DMS79 (cell line): Measurements from ENCODE around the gene CATSPERD.
"Not testable (repeated sequence)": the region's sequence is repeated elsewhere in the genome, so short reads cannot be mapped to it uniquely, and the experiment has no call there.

ENCODE experiments used
- DNase-seq: peaks from one replicate; lab custom pipeline; 2025; lab: John Stamatoyannopoulos, UW

CATSPERD gene

DNA sequence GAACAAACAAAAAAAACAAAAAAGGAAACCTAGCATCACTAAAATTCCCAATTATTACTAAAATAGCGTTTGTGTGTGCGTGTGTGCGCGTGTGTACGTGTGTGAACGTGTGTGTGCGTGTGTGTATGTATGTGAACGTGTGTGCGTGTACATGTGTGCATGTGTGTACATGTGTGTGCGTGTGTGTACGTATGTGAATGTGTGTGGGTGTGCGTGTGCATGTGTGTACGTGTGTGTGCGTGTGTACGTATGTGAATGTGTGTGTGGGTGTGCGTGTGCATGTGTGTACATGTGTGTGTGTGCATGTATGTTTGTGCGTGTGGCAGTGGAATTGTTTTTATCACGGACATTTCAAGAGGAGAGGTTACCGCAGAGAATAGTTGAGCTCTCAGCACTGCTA lies 21.6 kb downstream of the CATSPERD start:
- DNase-seq, result no peak

DNA sequence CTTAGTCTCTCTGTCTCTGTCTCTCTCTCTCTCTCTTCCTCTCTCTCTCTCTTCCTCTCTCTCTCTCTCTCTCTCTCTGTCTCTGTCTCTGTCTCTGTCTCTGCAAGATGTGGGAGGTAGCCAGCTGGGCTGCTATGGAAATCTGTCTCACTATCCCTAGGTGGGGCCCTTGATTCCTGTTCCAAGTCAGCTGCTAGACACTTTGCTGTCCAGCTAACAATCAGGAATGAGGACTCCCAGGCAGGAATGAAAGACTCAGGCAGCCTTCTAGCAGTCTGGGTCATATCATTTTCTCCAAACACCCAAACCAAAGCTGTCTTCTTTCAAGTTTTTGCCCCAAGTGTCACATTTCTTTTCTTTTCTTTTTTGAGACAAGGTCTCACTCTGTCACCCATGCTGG lies 23.2 kb downstream of the CATSPERD start:
- no peak for DNase-seq

DNA sequence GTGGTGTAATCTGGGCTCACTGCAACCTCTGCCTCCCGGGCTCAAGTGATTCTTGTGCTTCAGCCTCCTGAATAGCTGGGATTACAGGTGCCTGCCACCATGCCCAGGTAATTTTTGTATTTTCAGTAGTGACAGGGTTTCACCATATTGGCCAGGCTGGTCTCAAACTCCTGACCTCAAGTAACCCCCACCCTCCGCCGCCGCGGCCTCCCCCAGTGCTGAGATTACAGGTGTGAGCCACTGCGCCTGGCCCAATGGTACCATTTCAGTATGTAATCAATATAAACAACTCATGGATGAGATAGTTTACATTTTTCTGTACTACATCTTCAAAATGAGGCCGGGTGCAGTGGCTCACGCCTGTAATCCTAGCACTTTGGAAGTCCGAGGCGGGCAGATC lies 24.6 kb downstream of the CATSPERD start:
- not testable (repeated sequence) for DNase-seq

DNA sequence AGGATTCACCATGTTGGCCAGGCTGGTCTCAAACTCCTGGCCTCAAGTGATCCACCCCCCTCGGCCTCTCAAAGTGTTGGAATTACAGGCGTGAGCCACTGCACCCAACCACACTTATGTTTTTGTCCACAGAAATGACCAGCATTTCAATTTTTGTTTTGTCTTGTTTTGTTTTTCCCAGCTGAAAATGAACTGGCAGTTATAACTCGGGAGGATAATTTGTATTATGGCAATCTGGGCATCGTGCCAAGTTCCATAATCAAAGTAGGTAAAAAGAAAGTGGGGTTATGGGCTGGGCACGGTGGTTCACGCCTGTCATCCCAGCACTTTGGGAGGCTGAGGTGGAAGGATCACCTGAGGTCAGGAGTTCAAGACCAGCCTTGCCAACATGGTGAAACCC lies 28.5 kb downstream of the CATSPERD start:
- not testable (repeated sequence) for DNase-seq

DNA sequence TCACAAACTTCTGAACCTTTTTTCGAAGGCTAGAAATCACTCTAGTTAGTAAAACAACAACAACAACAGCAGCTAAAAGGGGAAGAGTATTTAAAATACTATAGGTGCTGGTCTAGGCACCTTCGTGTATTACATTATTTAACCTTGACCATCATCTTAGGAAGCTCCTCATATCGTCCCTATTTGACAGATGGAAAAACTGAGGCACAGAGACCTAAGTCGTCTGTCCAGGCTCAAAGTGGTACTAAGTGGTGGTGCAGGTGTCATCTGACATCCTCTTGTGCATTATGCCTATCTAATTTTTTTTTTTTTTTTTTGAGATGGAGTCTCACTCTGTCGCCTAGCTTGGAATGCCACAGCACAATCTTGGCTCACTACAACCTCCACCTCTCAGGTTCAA lies 29.1 kb downstream of the CATSPERD start:
- DNase-seq, result no peak

DNA sequence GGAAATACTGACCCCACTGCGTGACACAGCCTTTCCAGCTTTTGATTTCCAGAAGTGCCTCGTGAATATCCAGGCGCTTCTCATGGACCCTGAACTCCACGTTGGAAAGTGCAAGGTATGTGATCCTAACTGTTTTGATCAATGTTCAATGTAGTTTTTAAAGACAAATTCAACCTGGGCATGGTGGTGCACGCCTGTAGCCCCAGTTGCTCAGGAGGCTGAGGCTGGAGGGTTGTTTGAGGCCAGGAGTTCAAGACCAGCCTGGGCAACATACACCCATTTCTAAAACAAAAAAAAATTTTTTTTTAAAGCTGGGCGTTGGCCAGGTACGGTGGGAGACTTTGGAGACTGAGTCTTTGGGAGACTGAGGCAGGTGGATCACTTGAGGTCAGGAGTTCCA lies 31.3 kb downstream of the CATSPERD start:
- no peak for DNase-seq

DNA sequence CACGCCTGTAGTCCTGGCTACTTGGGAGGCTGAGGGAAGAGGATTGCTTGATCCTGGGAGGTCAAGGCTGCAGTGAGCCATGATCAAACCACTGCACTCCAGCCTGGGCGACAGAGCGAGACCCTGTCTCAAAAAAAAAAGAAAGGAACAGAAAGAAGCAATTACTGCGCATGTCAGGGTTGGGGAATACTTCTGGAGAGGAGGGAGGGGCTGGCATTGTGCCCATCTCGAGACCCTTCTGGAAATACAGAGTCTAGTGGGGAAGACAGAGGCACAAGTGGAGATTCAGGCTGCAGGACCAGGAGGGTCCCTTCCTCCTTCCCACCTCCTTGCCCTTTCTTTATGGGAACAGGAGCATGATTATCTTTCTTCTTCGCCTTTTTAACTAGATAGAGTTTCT lies 33.3 kb downstream of the CATSPERD start:
- DNase-seq, result no peak

DNA sequence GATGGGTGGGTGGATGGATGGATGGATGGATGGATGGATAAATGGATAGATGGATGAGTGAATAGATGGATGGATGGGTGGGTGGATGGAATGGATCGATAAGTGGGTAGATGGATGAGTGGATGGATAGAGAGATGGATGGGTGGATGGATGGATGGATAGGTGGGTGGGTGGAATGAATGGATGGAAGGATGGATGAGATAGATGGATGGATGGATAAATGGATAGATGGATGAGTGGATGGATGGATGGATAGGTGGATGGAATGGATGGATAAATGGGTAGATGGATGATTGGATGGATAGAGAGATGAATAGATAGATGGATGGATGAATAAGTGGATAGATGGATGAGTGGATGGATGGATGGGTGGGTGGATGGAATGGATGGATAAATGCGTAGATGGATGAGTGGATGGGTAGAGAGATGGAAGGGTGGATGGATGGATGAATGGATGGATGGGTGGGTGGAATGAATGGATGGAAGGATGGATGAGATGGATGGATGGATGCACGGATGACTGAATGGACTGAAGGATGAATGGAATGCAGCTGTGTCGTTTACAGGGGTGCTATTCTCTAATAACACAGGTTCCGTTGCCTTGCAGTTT lies 42.3 kb downstream of the CATSPERD start:
- no peak for DNase-seq

DNA sequence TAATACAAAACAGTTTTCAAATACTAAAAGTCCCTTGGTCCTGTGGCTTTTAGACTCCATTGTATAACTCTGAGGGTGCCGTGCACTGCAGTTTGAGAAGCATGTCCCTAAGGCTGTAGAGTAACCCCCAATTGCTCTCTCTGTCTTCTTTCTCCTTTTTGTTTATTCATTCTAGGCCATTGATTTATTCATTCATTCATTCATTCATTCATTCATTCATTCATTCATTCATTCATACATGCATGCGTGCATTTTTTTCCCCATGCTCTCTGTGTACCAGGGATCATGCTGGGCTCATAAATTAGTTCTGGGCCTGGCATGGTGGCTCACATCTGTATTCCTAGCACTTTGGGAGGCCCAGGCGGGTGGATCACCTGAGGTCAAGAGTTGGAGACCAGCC lies 44.8 kb downstream of the CATSPERD start:
- DNase-seq, result no peak

DNA sequence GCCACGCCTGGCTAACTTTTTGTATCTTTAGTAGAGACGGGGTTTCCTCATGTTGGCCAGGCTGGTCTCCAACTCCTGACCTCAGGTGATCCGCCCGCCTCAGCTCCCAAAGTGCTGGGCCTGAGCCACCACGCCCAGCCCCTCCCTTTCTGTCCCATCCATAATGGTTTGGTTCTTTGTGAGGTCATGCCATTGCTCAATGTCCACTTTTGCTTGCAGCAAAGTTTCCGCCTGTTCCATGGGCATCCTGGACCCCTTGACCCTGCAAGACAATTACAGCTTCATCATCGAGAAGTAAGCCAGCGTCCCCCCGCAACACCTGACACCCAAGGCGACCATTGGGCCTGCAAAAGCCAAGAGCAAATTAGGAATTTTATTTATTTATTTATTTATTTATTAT lies 47.5 kb downstream of the CATSPERD start:
- DNase-seq, result no peak

DNA sequence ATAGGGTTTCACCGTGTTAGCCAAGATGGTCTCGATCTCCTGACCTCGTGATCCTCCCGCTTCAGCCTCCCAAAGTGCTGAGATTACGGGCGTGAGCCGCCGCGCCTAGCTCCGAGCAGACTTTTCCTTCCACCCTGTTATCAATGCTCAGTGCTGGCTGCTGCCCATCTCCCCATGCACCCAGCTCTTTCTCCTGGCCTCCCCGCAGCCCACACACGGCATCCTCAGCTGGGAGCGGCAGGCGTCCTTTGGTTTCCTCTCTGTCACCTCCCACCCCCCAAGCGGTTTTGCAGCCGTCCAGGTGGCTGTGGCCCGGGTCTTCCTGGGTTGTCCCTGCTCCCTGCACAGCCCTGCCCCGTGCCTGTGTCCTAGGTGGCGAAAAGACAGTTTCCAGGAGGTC lies 52.0 kb downstream of the CATSPERD start:
- DNase-seq, result no peak

DNA sequence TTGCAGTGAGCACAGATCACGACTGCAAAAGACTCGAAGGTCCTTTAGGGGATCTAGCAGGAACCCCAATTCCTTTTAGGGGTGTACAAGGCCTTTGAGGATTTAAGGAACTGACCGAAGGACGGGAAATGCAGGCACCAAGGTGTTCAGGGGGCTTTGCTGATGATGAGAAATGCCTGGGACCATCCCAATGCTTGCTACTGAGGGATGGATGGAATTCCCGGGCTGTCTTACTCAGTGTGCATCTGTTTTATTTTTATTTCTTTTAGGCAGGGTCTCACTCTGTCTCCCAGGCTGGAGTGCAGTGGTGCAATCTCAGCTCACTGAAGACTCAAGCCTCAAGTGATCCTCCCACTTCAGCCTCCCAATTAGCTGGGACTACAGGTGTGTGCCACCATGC lies 52.8 kb downstream of the CATSPERD start:
- DNase-seq, result no peak

DNA sequence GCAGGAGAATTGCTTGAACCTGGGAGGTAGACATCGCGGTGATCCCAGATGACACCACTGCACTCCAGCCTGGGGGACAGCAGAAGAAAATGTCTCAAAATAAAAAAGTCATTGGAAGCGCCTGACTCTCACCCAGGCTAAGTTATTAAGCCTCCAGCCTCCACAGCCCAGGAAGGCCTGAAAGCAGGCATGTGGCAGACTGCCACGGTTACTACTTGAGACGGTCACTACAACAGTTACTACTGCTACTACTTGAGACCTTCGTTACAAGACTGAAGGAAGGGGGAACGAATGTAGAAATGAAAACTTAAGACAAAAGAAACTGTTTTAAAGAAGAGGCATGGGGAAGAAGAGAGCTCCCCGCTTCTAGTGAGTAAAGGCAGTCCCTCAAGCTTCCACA lies 54.5 kb downstream of the CATSPERD start:
- DNase-seq, result no peak

DNA sequence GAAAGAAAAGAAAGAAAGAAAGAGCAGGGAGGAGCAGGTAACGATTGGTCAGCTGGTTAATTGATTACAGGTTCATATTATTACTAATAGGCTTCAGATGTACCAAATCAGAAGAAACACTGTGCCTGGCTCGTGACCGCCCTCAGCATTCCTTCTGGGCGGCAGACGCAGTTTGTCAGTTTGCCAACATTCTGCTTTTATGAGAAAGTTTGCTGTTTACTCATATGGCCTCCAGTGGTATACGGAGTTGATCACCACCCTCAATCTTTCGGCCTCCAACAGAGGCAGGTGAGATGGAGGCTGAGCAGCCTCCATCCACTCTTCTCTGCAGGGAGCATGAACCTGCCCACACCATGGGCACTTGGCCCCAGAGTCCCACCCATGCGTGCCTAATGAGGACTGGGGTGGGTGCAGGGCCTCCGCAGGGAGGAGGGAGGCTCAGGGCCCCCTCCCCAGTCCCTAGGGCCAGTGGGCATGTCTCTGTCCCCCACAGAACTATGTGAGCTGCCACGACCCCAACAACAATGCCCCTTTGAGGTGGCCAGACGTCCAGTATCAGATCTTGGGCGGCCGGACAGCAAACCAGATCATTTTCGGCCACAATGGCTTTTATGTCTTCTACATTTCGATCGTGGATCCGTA lies 55.4 kb downstream of the CATSPERD start:
- no peak for DNase-seq

DNA sequence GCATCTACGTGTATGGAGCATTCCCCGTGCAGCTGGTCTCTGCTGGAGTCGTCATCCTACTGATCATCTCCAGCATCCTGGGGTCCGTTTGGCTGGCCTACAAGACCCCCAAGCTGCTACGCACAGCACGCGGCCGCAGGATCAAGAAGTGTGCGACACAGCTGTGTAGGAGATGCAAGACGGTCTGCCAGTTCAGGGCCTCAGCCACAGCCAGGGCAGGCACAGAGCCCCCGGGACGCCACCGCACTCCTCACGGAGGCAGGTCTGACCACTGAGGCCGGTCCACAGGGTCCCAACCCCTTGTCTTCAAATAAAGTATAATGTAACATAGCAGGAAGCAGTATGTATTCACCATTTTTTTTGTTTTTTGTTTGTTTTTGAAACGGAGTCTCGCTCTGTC lies 58.0 kb downstream of the CATSPERD start:
- no peak for DNase-seq

DNA sequence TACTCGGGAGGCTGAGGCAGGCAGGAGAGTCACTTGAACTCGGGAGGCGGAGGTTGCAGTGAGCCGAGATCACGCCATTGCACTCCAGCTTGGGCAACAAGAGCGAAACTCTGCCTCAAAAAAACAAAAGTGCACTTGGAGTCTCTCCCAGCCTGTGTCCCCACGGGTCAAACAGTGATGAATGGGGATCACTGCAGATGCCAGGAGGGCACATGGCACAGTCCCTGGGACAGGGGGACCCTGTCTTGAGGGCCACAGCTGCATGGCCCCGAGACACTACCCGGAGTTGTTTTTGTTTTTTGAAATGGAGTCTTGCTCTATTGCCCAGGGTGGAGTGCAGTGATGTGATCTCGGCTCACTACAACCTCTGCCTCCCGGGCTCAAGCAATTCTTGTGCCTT lies 60.5 kb downstream of the CATSPERD start:
- DNase-seq, result not testable (repeated sequence)

DNA sequence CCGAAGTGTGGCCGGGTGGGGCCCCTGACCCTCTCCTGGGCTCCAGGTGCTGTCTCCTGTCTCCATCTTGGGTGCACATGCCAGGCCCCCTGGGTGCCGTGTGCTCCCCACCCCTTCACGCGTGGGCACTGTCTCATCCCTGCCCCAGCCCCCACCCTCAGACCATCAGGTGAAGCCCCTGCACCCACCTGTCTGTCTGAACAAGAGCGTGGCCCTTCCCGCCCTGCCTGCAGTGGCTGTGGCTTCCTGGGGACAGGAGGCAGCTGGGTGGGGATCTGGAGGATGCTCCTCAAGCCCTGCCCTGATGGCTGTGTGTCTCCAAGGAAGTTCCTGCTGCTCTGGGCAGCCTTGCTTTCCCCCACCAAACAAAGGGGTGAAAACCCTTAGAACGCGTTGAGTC lies 61.9 kb downstream of the CATSPERD start:
- DNase-seq, result no peak

DNA sequence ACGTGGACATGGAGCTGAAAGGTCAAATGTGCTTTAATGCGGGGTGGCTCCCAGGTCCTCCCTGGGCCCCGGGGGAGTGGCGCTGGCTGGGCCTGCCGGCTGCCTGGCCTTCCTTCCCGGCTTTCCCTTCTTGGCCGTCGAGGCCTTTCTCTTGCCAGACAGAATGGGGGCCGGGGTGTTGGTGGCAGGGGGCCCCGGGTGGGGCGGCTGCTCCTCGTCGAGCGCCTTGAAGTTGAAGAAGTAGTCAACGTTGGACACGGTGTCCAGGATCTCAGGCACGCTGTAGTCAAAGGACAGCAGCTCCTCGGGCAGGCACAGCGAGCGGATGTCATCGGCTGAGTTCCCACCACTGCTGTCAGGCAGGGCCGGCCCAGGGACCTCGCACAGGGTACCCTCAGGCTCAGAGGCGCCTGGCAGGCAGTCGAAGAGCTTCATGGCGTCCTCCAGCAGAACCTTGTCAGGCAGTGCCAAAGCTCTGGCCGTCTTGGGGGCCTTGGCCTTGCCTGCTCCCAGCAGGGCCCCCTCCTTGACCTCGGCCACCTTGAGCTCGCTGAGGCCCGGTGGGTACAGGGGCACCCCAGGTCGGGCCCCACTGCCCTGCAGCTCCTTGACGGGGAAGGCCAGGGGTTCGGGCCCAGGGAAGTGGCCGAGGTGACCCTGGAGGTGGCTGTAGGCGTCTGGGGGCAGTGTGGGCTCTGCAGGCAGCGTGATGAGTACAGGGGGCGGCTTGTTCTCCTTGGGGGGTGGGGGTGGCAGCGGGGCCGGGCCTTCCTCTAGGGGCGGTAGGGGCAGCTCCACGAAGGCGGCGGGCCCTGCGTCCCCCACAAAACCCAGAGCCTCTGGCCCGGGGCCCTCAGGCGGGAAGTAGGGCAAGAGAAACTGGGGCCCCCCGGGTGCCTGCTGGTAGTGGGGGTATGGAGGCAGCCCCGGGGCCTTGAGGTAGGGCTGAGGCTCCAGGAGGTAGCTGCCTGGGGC lies 62.8 kb downstream of the CATSPERD start:
- no peak for DNase-seq

DNA sequence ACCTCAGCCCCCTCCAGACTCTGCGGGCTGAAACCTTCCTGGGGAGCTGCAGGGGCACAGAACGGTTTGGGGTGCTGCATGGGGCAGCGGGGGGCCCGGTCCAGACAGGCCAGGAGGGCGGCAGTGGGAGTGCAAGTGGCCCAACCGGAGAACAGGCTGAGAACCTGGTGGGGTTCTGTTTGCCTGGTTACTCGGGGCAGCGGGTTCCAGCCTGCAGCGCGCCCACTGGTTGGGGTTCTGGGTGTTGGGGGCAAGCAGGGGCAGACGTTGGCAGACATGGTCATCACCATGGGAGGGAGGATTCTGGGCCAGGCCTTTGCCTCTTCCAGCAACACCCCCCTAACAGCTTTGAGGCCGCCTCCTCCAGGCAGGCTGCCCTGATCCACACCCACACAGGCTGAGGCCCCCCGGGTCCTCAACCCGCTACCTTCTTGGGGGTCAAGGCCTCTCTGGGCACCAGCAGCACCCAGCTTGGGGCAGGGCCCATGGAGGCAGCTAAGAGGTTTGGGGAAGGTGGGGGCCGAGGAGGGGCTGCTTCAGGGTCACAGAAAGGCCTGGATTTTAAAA lies 64.2 kb downstream of the CATSPERD start, which contains the start of gene PRR22:
TSS of gene PRR22 (minus strand) at position 166 of the 567 bp plus-strand sequence. CDS start at position 80, 86 bp downstream.
- DNase-seq, result no peak

DNA sequence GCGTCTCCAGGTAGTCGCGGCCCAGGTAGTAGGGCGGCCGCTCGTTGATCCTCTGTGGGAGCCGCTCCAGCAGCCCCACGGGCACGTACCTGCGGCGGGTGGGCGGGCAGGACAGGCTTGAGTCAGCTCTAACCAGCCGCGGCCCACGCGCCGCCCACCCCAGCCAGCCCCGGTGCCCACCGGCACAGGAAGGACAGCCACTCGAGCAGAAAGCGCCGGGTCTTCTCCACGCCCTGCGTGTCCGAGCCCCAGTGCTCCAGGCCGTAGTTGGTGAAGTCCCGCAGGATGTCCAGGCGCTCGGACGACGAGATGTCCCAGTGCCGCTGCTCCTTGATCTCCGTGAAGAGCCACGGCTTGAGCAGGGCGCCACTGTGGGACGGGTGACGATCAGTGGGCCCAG lies 65.0 kb downstream of the CATSPERD start:
- no peak for DNase-seq

DNA sequence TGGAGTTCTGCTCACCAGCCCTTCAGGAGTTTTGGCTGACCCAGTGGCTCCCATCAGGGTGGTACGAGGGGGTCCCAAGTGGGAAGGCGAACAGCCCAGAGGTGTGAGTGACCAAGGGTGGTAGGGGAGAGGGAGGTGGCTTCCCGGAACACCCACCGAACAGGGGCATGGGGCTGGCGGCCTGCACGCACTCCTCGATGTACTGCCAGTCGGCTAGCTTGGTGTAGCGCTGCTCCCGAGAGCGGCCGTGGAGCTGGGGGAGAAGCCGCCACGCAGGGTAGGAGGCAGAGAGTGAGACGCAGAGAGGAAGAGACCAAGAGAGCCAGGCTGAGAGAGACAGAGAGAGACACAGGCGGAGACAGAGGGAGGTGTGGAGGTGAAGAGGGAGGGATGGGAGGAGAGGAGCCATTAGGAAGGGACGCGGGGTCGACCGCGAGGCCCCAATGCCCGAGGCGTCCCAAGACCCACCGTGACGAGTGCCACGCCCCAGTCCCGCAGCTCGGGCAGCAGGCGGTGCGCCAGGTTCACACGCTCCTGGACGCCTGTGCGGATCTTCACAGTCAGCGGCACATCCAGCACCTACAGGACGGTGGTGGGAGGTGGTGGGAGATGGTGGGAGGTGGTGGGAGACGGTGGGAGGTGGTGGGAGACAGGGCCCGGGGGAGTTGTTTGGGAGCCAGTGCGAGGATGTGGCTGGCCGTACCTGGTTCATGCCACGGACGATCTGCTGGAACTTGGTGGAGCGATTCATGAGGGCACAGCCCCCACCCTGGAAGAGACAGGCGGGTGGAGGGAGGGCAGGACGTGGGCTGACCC lies 66.4 kb downstream of the CATSPERD start:
- no peak for DNase-seq
